Measurements from ENCODE around the gene KEL.

KEL gene

GRCh38 chr7:142927085-142927745 is 34.9 kb downstream of the KEL start:
- no peak for DNase-seq

DNA sequence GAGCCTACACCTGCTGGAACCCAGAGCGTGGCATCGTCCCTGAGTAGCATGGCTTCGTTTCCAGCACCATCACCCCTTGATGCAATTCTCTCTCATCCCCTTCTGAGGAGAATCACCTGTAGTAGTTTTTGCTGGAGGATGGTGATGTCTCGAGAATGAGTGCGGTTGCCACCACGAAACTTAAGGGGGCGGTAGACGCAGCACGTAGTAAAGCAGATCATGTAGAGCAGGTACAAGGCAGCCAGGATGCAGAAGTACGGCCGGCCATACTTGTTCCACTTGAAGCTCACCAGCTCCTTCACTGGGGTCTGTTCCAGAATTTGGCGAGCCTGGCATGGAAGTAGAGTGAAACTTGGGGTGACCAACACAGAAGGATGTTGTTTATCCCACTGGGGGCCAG is 36.8 kb downstream of the KEL start:
- no peak for DNase-seq

DNA sequence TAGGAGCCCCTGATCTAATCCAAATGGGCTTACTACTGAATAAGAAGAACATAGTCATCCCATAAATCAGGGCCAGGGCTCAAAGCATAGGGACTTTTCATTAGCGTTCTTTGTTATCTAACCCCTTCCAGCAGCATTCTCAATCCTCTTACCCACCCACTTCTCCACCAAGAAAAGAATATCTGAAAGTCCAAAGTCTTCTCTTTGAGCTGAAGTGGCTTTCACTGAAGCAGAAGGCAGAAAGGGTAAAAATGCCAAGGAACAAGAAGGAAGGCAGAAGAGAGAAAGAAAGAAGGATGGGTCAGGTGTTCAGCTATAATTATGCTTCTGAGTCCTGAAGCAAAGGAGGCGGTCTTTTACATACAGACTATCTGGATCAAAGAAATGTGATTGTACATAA is 38.8 kb downstream of the KEL start:
- no peak for DNase-seq

- DNase-seq: no peak
These were observed 42.5 kb downstream of the KEL start for GRCh38 chr7:142919656-142920055.

DNA sequence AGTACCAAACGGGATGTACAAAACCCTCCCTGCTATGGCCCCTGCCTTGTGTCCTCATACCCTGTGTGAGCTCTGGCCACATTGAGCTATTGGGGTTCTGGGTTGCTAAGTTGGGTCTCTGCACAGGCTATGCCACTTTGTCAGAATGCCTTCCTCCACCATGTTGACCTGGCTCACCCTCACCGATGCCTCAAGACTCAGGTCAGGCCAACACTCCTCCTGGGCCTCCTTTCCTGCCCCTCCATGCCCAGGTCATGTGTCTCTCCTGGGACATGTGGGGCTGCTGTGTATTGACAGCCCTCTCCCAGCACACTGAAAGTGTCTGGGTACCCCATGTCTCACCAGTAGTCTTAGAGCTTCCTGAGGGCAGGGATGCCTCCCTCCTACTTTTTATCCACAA is 43.3 kb downstream of the KEL start:
- no peak for DNase-seq

DNA sequence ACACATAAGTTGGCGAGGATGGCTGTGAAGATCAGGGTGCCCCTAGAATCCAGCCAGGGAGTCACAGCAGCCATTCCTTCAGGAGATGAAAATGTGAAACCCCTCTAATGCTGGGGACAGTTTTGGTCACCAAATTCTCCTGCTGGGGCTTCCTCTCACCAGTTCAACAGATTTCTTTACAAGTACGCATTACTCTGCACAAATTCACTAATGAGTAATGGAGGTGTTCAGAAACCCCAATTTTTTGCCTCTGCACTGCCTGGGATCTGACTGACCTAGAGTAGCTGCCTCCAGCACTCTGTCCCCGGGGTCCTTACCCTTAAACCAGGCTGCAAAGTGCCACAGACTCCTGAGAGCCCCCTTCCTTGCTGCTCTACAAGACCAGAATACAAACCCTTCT is 44.7 kb downstream of the KEL start:
- no peak for DNase-seq

- DNase-seq: no peak
These were observed 45.7 kb downstream of the KEL start for GRCh38 chr7:142916508-142916907.

GRCh38 chr7:142915315-142915714 is 46.8 kb downstream of the KEL start:
- DNase-seq: no peak

DNA sequence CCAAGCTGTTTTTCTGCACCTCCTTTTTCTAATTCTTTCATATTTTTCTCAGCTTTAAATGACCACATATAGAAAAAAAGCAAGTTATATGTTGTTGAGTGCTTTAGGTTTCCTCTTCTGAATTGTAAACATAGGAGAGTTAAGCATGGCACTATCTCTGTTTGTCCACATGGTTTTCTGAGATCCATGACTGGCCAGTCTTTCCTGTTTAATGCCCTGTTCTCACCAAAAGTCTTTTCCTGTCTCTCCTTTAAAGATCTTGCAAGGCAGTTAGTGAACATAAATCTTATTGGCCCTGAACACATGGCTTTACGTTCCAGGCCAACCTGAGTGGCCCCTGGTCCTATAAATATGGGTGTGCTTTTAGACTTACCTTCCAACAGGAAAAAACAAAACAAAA is 48.0 kb downstream of the KEL start:
- no peak for DNase-seq

GRCh38 chr7:142913566-142913965 is 48.6 kb downstream of the KEL start:
- no peak for DNase-seq

DNA sequence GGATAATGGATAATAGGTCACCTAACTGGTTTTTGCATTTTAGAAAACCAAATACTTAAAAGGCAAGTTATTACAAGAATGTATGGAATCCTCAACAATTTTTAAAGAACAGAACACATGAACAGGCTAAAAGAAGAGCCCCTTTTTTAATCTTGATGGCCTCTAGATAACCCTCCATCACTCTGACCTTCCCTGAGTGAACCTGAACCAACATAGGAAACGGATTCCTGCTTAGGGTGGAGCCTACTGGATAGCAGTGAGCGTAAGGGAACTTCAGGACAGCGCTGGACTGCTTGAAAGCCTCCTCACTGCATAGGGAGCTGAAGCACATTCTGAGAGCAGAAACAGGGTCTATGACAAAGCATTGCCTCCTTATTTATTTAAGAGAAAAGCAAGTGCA is 49.1 kb downstream of the KEL start:
- DNase-seq: no peak

DNA sequence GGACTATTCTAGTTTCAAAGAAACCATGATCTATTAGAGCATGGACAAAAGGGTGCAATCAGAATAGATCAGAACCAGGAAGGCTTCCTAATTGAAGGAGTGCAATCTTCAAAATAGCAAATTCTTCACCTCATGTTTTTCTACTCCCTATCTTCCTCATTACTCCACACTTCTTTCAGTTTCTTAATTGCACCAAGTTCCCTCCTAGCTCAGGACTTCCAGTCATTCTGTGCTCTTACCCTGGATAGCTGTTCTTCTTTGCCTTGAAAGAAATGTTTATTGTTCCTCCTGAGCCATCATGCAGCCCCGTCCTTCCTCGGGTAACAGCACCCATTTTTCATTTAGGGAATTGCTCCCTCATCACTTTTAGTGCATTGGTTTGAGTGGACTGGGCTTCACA is 51.7 kb downstream of the KEL start:
- no peak for DNase-seq

GRCh38 chr7:142910031-142910433 is 52.1 kb downstream of the KEL start:
- DNase-seq: no peak

- no peak for DNase-seq
These were observed 53.0 kb downstream of the KEL start for GRCh38 chr7:142908921-142909890.

DNA sequence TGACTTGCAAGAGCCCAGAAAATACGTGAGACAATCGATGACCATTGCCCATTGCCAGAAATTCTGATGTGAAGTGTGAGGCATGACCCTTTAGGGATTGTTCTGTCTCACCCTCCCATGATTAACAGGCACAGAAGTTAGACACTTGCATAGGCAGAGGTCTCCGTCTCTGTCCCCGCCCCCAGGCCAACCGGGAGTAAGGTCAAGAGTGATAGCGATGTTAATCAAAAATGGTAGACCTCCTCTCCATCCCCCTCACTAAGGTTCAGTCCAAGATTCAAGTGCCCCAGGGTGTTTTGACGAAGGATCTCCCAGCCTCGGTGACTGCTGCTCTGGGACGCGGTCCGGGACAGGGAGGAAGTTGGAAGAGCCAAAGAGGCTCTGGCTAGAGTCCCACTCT is 53.9 kb downstream of the KEL start:
- DNase-seq: no peak

GRCh38 chr7:142906643-142907042 is 55.5 kb downstream of the KEL start:
- DNase-seq: no peak

- DNase-seq: no peak
These were observed 56.4 kb downstream of the KEL start for GRCh38 chr7:142905759-142906158.

- DNase-seq: no peak
These were observed 58.0 kb downstream of the KEL start for GRCh38 chr7:142904128-142904527.

DNA sequence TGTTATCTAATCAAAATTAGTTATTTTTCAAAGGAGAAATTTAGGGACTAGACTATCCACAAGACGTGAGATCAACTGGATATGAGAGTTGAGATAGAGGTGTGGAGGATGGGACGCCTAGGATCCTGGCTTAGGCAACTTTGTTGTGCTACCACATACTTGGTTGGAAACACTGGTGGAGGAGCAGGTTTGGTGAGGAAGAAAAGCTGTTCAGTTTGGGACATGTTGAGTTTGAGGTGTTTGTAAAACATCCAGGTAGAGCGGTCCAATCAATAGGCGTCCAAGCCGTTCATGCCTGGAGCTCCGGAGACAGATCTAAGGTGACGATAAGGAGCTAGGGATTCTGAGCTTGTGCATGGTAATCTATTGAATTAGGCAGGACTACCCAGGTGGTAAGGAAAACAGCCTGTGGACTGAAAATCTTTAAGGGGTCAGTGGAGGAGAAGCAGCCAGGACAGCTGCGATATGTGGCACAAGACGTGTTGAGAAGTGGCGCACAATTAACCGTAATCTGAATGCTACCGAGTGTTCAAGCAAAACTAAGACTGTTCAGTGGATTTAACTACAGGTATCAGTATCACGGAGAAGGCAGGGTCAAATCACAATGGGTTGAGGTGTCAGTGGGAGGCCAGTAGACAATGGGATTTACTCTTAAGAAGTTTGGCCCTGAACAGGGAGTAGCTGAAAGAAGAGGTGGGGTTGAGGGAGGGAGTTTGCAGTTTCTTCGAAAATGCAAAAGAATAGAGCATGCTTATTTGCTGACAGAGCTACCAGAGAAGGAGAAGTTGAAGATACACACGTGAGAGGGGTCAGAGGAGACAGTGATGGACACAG is 60.5 kb downstream of the KEL start:
- DNase-seq: no peak

GRCh38 chr7:142899661-142900060 is 62.5 kb downstream of the KEL start:
- DNase-seq: no peak

DNA sequence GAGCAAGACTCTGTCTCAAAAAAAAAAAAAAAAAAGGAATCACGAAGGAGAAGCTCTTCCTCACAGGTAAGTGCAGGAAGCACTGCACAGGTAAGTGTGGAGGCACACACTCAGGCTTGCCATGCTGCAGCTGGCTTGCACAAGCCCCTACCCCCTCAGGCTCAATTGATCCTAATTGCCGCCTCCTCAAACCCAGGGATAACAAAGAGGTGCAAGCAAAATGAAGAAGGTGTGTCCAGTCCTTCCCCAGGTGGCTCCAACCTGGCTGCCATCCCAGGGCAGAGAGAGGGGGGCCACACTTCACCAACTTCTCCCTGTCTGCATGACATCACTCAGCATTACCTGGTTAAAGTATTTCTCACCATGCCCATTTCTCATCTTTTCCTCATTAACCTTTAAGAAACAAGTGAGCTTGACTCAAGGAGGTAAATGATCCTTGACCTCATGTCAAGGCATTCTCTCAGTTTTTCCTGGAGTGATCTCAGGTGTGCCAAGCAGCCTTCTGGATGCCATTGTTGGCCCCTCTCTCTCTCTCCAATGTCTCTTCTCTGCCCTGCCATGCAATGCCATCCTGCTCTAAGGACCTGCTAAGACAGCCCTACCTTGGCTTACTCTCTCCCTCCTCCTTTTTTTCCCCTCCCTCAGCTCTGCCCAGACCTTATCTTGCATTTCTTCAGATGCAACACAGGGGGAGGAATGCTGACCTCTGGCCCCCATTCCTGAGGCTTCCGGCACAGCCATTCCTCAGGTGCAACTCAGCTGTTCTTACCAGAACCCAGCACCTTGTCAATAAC is 63.6 kb downstream of the KEL start:
- no peak for DNase-seq

- DNase-seq: no peak
These were observed 64.5 kb downstream of the KEL start for GRCh38 chr7:142897691-142898090.

All from NCI-H187 treated with DMSO at 0.1 percent for 48 hours (cell line).